Measurements from ENCODE around the gene IFTAP.

IFTAP gene

GRCh38 chr11:36594316-36594989, at the start of gene IFTAP:
Gene IFTAP, plus strand, starts transcription at chr11:36594502. Its CDS starts 15,602 bp downstream, at chr11:36610104.
- in situ Hi-C loops (cut with MboI; ENCODE audit: low sequenced_read_pairs), result no loop called here

- in situ Hi-C loops (cut with MboI; ENCODE audit: low sequenced_read_pairs), result loop anchor here (25.0 kb wide), 1 partner anchor 187 kb away; no protein-coding TSS in a partner anchor
Observed at GRCh38 chr11:36550385-36551115, 43.8 kb upstream of the IFTAP start.

GRCh38 chr11:36557390-36557789, 36.9 kb upstream of the IFTAP start:
- in situ Hi-C loops (cut with MboI; ENCODE audit: low sequenced_read_pairs), result loop anchor here (25.0 kb wide), 1 partner anchor 180 kb away; no protein-coding TSS in a partner anchor

GRCh38 chr11:36557991-36558390, 36.3 kb upstream of the IFTAP start:
- in situ Hi-C loops (cut with MboI; ENCODE audit: low sequenced_read_pairs), result loop anchor here (25.0 kb wide), 1 partner anchor 179 kb away; no protein-coding TSS in a partner anchor

- in situ Hi-C loops (cut with MboI; ENCODE audit: low sequenced_read_pairs), result loop anchor here (25.0 kb wide), 1 partner anchor 179 kb away; no protein-coding TSS in a partner anchor
Observed at GRCh38 chr11:36558571-36559413, 35.5 kb upstream of the IFTAP start.

GRCh38 chr11:36564376-36565030, 29.8 kb upstream of the IFTAP start:
- in situ Hi-C loops (cut with MboI; ENCODE audit: low sequenced_read_pairs), result loop anchor here (25.0 kb wide), 1 partner anchor 173 kb away; no protein-coding TSS in a partner anchor

- in situ Hi-C loops (cut with MboI; ENCODE audit: low sequenced_read_pairs), result loop anchor here (25.0 kb wide), 1 partner anchor 172 kb away; no protein-coding TSS in a partner anchor
Observed at GRCh38 chr11:36565031-36565610, 29.2 kb upstream of the IFTAP start.

GRCh38 chr11:36566407-36567053, 27.8 kb upstream of the IFTAP start:
- in situ Hi-C loops (cut with MboI; ENCODE audit: low sequenced_read_pairs), result loop anchor here (25.0 kb wide), 1 partner anchor 171 kb away; no protein-coding TSS in a partner anchor

DNA sequence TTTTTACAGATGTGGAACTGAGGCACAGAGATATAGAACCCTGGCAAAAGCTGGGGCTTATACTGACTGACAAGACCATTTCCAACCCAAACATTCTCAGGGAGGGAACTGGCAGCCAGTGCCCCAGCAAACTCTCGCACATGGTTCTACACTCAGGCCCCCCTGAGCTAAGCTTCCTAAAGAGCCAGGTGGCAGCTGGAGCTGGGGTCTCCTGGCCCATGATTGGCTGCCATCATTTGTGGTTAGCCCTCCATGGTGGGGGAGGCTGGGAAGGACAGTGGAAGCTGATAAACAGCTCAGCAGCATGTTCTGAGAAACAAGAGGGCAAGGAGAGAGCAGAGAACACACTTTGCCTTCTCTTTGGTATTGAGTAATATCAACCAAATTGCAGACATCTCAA, 26.6 kb upstream of the IFTAP start, which contains the start of gene RAG1:
TSS of gene RAG1 (plus strand) at position 314 of the 400 bp plus-strand sequence. CDS start 5,298 bp downstream, outside the sequence.
- in situ Hi-C loops (cut with MboI; ENCODE audit: low sequenced_read_pairs), result loop anchor here (25.0 kb wide), 1 partner anchor 170 kb away; no protein-coding TSS in a partner anchor

DNA sequence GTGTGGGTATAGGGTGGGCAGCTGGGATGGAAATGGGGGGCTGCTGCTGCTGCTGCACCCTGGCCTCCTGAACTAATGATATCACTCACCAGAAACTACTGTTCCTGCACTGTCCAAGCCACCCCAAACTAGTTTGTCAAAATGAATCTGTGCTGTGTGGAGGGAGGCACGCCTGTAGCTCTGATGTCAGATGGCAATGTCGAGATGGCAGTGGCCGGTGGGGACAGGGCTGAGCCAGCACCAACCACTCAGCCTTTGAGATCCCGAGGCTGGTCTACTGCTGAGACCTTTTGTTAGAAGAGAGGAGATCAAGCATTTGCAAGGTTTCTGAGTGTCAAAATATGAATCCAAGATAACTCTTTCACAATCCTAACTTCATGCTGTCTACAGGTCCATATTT, 25.2 kb upstream of the IFTAP start:
- in situ Hi-C loops (cut with MboI; ENCODE audit: low sequenced_read_pairs), result loop anchor here (25.0 kb wide), 1 partner anchor 168 kb away; no protein-coding TSS in a partner anchor

- in situ Hi-C loops (cut with MboI; ENCODE audit: low sequenced_read_pairs), result loop anchor here (25.0 kb wide), 1 partner anchor 163 kb away; no protein-coding TSS in a partner anchor
Observed at GRCh38 chr11:36574486-36574885, 19.8 kb upstream of the IFTAP start.

- in situ Hi-C loops (cut with MboI; ENCODE audit: low sequenced_read_pairs), result no loop called here
Observed at GRCh38 chr11:36577373-36577772, 16.9 kb upstream of the IFTAP start.

GRCh38 chr11:36577859-36578258, 16.4 kb upstream of the IFTAP start:
- in situ Hi-C loops (cut with MboI; ENCODE audit: low sequenced_read_pairs), result no loop called here

GRCh38 chr11:36578458-36578857, 15.8 kb upstream of the IFTAP start:
- in situ Hi-C loops (cut with MboI; ENCODE audit: low sequenced_read_pairs), result no loop called here

GRCh38 chr11:36581536-36581935, 12.8 kb upstream of the IFTAP start:
- in situ Hi-C loops (cut with MboI; ENCODE audit: low sequenced_read_pairs), result no loop called here

GRCh38 chr11:36583667-36584066, 10.6 kb upstream of the IFTAP start:
- in situ Hi-C loops (cut with MboI; ENCODE audit: low sequenced_read_pairs), result no loop called here

DNA sequence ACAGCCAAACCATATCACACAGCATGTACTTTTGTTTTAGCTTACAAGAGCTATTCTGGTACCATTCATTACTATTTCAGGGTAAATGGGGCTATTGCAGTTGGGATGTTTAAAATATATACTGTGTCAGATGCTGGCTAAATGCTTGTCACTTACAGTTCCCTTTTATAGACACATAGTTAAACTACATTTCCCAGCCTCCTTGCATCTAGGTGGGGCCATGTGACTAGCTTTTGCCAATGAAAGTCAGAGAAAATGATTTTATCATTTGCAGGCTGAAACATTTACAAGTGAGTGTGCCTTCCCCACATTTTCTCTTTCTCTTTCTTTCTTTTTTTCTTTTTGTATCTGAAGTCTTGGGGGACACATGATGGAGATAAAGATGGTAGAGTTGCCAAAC, 7.8 kb upstream of the IFTAP start:
- in situ Hi-C loops (cut with MboI; ENCODE audit: low sequenced_read_pairs), result no loop called here

GRCh38 chr11:36588099-36588498, 6.2 kb upstream of the IFTAP start:
- in situ Hi-C loops (cut with MboI; ENCODE audit: low sequenced_read_pairs), result no loop called here

GRCh38 chr11:36590513-36590912, 3.8 kb upstream of the IFTAP start:
- in situ Hi-C loops (cut with MboI; ENCODE audit: low sequenced_read_pairs), result no loop called here

Measured in HL-60/S4 treated with phorbol 12-myristate 13-acetate at 8.2 ng/mL for 4 days and 3 days (cell line).